H1 (cell line): ENCODE measurements around the gene C16orf95.

Experiments
- BCL11A ChIP-seq, 2 experiments: IDR thresholded peaks; one replicate each; pipeline ENCODE4 v1.6.1; 2011; ENCODE audit warnings: low read depth in 2 of 2, low read length in 2 of 2, mild to moderate bottlenecking in 2 of 2
- CEBPB ChIP-seq: IDR thresholded peaks from 2 replicates; pipeline ENCODE4 v1.6.1; 2012; ENCODE audit warnings: low read depth, low read length
- CTCF ChIP-seq, 3 experiments: IDR thresholded peaks; 1 replicate in 2 of 3; 2 replicates in 1 of 3; pipeline versions ENCODE4 v1.5.1 to v1.6.1; 2011; ENCODE audit warnings: low read length in 3 of 3, mild to moderate bottlenecking in 3 of 3, inconsistent platforms in 2 of 3, low read depth in 1 of 3, moderate library complexity in 1 of 3; ENCODE audit not compliant: insufficient read depth in 1 of 3; ENCODE audit errors: control extremely low read depth in 1 of 3
- EGR1 ChIP-seq: IDR thresholded peaks from 2 replicates; pipeline ENCODE4 v1.6.1; 2011; ENCODE audit warnings: low read depth, low read length, borderline replicate concordance
- EZH2 ChIP-seq: fragments of 200-600 bp; sonication (generic); IDR thresholded peaks from 2 replicates; pipeline ENCODE4 v1.7.1; 2012; ENCODE audit warnings: low read depth, mild to moderate bottlenecking, moderate library complexity, low read length, inconsistent platforms; ENCODE audit not compliant: severe bottlenecking
- GTF2F1 ChIP-seq: IDR thresholded peaks from 2 replicates; pipeline ENCODE4 v1.6.1; 2012; ENCODE audit warnings: low read depth, low read length, improper control_type of control experiment, borderline replicate concordance
- KDM5A ChIP-seq: fragments of 200-600 bp; IDR thresholded peaks from 2 replicates; pipeline ENCODE4 v1.7.1; 2012; ENCODE audit warnings: mild to moderate bottlenecking, low read length, inconsistent platforms, mixed read lengths
- NRF1 ChIP-seq: IDR thresholded peaks from 2 replicates; pipeline ENCODE4 v1.6.1; 2011; ENCODE audit warnings: mild to moderate bottlenecking, low read depth, low read length, improper control_type of control experiment
- PHF8 ChIP-seq: fragments of 200-600 bp; sonication (generic); conservative IDR thresholded peaks from 2 replicates; pipeline ENCODE4 v1.7.1; 2012; ENCODE audit warnings: low read depth, mild to moderate bottlenecking, inconsistent platforms, low read length, moderate library complexity
- POLR2A ChIP-seq, 2 experiments: IDR thresholded peaks; 1 replicate in 1 of 2; 2 replicates in 1 of 2; pipeline ENCODE4 v1.6.1; 2011; ENCODE audit warnings: low read depth in 2 of 2, low read length in 2 of 2, mild to moderate bottlenecking in 2 of 2; ENCODE audit errors: control extremely low read depth in 1 of 2
- POLR2AphosphoS5 ChIP-seq: IDR thresholded peaks from 2 replicates; pipeline ENCODE4 v1.6.1; 2011; ENCODE audit warnings: low read depth, low read length
- RFX5 ChIP-seq: IDR thresholded peaks from 2 replicates; pipeline ENCODE4 v1.6.1; 2011; ENCODE audit warnings: low read depth, low read length, improper control_type of control experiment, borderline replicate concordance
- SRF ChIP-seq: IDR thresholded peaks from 2 replicates; pipeline ENCODE4 v1.6.1; 2011; ENCODE audit warnings: mild to moderate bottlenecking, low read depth, low read length, moderate library complexity

GRCh38 chr16:87328846-87329245 lies 11.7 kb upstream of the C16orf95 start:
- TF ChIP-seq EZH2 (no peak), CTCF (IDR thresholded peaks at IDR 0.05; ENCODE audit: control extremely low read depth in 1 of 3, insufficient read depth in 1 of 3, low read depth in 1 of 3, low read length in 3 of 3) (no peak), NRF1 (no peak), POLR2AphosphoS5 (no peak), CEBPB (no peak), BCL11A (IDR thresholded peaks at IDR 0.05; ENCODE audit: low read depth in 2 of 2, low read length in 2 of 2) (no peak), RFX5 (no peak), SRF (no peak), EGR1 (no peak), PHF8 (no peak), KDM5A (no peak), POLR2A (IDR thresholded peaks at IDR 0.05; ENCODE audit: control extremely low read depth in 1 of 2, low read depth in 2 of 2, low read length in 2 of 2) (no peak), GTF2F1 (no peak)
